Body of pancreas (tissue), 4 donors: Measurements from ENCODE around the gene PTPRD. TPM values are rescaled to one million over a fixed set of nuclear protein-coding genes. Genes with fewer than 3 reads are reported as not detected.

Experiments used
- ATAC-seq: fragments of 150-250 bp; one replicate; pipeline ENCODE4 v1.9.1; 2016
- DNase-seq, 4 donors: peaks; one replicate each; pipeline ENCODE4 v3.0.0-alpha.2; 2019
- H3K27ac ChIP-seq, 4 donors: fragments of 200-600 bp; sonication (generic); 1 replicate in 3 of 4; 2 replicates in 1 of 4; pipeline versions ENCODE4 v1.5.1 to v1.6.1; 2016 to 2019; ENCODE audit warnings: mild to moderate bottlenecking in 1 of 4, mixed read lengths in 1 of 4, moderate library complexity in 1 of 4
- H3K27me3 ChIP-seq, 2 donors: fragments of 200-600 bp; sonication (generic); one replicate each; pipeline ENCODE4 v1.6.0; 2016; ENCODE audit warnings: mild to moderate bottlenecking in 1 of 2
- H3K36me3 ChIP-seq, 2 donors: fragments of 200-600 bp; sonication (generic); replicated peaks in 1 of 2; 2 replicates each; pipeline ENCODE4 v1.5.1; 2016; ENCODE audit warnings: low read depth in 2 of 2; ENCODE audit not compliant: insufficient read depth in 1 of 2
- H3K4me1 ChIP-seq: fragments of 200-600 bp; sonication (generic); one replicate; pipeline ENCODE4 v1.6.0; 2016
- H3K4me3 ChIP-seq, 2 donors: fragments of 200-600 bp; sonication (generic); 1 replicate in 1 of 2; 2 replicates in 1 of 2; pipeline ENCODE4 v1.5.1; 2016 to 2019
- H3K9me3 ChIP-seq, 3 donors: fragments of 200-600 bp; sonication (generic); 1 replicate in 2 of 3; 2 replicates in 1 of 3; pipeline ENCODE4 v1.5.1; 2016
- CTCF ChIP-seq, 7 experiments: fragments of 450-650 bp in 4 of 7; fragments of 200-600 bp in 3 of 7; sonication (generic) in 3 of 7; IDR thresholded peaks; one replicate each; pipeline ENCODE4 v1.5.1; 2016 to 2019; ENCODE audit warnings: antibody characterized with exemption in 7 of 7
- POLR2A ChIP-seq, 3 donors: fragments of 450-650 bp; IDR thresholded peaks; one replicate each; pipeline ENCODE4 v1.6.1; 2016; ENCODE audit warnings: antibody characterized with exemption in 3 of 3, mild to moderate bottlenecking in 2 of 3
- WGBS, 2 donors: methylation state at CpG; one replicate each; pipeline ENCODE4 v1.1.5; 2017; 5-methylcytosine and 5-hydroxymethylcytosine counted together
- intact Hi-C: fragments of 100-400 bp; cut with DNase I; formaldehyde crosslinking; loops from one replicate; pipeline ENCODE4 v1.15.1; 2023
- total RNA-seq, 2 donors: library from RNA; depleted of rRNA; stranded (reverse); fragments of >200 nt; gene quantifications; one replicate each; pipeline ENCODE4 v1.1.0, GENCODE V29; 2016

PTPRD gene
- total RNA-seq, 2 donors from 2014 or later, result 4.3 to 4.9 TPM

GRCh38 chr9:9603345-9603744, 1009.5 kb downstream of the PTPRD start:
- DNase-seq, result no peak
- TF ChIP-seq CTCF (IDR thresholded peaks at IDR 0.05) (no peak), POLR2A (IDR thresholded peaks at IDR 0.05) (no peak)
- Histone ChIP-seq H3K36me3 (no peaks in the 10 kb centered on the region), H3K4me3 (no peak overlapping the region), H3K9me3 (no peaks in the 10 kb centered on the region), H3K4me1 (no peaks in the 10 kb centered on the region), H3K27ac (no peak overlapping the region), H3K27me3 (no peaks in the 10 kb centered on the region)
- 52 to 63% methylated on average over 2 of the region's 2 CpGs for WGBS, 2 donors
- ATAC-seq, result no peak
- intact Hi-C loops, result no loop called here

GRCh38 chr9:9598723-9599122, 1014.1 kb downstream of the PTPRD start:
- no peak overlapping the region for H3K4me3 ChIP-seq
- WGBS, 2 donors, result 45 to 54% methylated on average over 1 of the region's 1 CpG
- intact Hi-C loops, result no loop called here
- TF ChIP-seq CTCF (IDR thresholded peaks at IDR 0.05) (no peak), POLR2A (IDR thresholded peaks at IDR 0.05) (no peak)
- ATAC-seq (no peak), DNase-seq (no peak)
- no peaks in the 10 kb centered on the region for H3K4me1 ChIP-seq
- H3K27me3 ChIP-seq, result no peaks in the 10 kb centered on the region
- no peak overlapping the region for H3K27ac ChIP-seq
- H3K9me3 ChIP-seq, result no peaks in the 10 kb centered on the region
- H3K36me3 ChIP-seq, result no peaks in the 10 kb centered on the region

- intact Hi-C loops, result no loop called here
- ATAC-seq (no peak), DNase-seq (no peak)
- Histone ChIP-seq H3K4me3 (no peak overlapping the region), H3K36me3 (no peaks in the 10 kb centered on the region), H3K4me1 (no peaks in the 10 kb centered on the region), H3K9me3 (no peaks in the 10 kb centered on the region), H3K27ac (no peak overlapping the region), H3K27me3 (no peaks in the 10 kb centered on the region)
- TF ChIP-seq CTCF (IDR thresholded peaks at IDR 0.05) (no peak), POLR2A (IDR thresholded peaks at IDR 0.05) (no peak)
- WGBS, 2 donors, result 51 to 66% methylated on average over 2 of the region's 2 CpGs
These were observed 1020.7 kb downstream of the PTPRD start for GRCh38 chr9:9592104-9592503.

- Histone ChIP-seq H3K36me3 (no peaks in the 10 kb centered on the region), H3K4me1 (no peaks in the 10 kb centered on the region), H3K27me3 (no peaks in the 10 kb centered on the region), H3K27ac (no peak overlapping the region), H3K9me3 (no peaks in the 10 kb centered on the region), H3K4me3 (no peak overlapping the region)
- DNase-seq, result no peak
- intact Hi-C loops, result no loop called here
- no peak for ATAC-seq
- no peak for TF ChIP-seq CTCF (IDR thresholded peaks at IDR 0.05)
- TF ChIP-seq POLR2A (IDR thresholded peaks at IDR 0.05), result no peak
- WGBS, 2 donors, result 46 to 54% methylated on average over 2 of the region's 2 CpGs
These were observed 1026.9 kb downstream of the PTPRD start for GRCh38 chr9:9585920-9586319.

GRCh38 chr9:9574080-9574479, 1038.7 kb downstream of the PTPRD start:
- TF ChIP-seq CTCF (IDR thresholded peaks at IDR 0.05) (no peak), POLR2A (IDR thresholded peaks at IDR 0.05) (no peak)
- no peak for ATAC-seq

More at GRCh38 chr9:9574080-9574479, 1038.7 kb downstream of the PTPRD start:
- H3K27me3 ChIP-seq, result no peaks in the 10 kb centered on the region
- no peak overlapping the region for H3K27ac ChIP-seq
- intact Hi-C loops, result loop anchor here (10.0 kb wide), 1 partner anchor 61 kb away; no protein-coding TSS in a partner anchor
- no peak overlapping the region for H3K4me3 ChIP-seq
- no peaks in the 10 kb centered on the region for H3K9me3 ChIP-seq
- no peak for DNase-seq
- H3K36me3 ChIP-seq, result no peaks in the 10 kb centered on the region
- no peaks in the 10 kb centered on the region for H3K4me1 ChIP-seq
